GM12875 (cell line): Measurements from ENCODE around the gene BTBD6.

Experiments
- H3K4me3 ChIP-seq: one replicate; pipeline ENCODE4 v1.5.1; 2011; ENCODE audit warnings: low read depth, low read length, control low read depth
- TF ChIP-seq, protein P1 (sequence below): IDR thresholded peaks from 2 replicates; pipeline ENCODE4 v1.5.1; 2011; ENCODE audit warnings: low read depth, mild to moderate bottlenecking, control low read depth, inconsistent platforms, low read length, moderate library complexity, borderline replicate concordance; ENCODE audit not compliant: insufficient read depth

BTBD6 gene

DNA sequence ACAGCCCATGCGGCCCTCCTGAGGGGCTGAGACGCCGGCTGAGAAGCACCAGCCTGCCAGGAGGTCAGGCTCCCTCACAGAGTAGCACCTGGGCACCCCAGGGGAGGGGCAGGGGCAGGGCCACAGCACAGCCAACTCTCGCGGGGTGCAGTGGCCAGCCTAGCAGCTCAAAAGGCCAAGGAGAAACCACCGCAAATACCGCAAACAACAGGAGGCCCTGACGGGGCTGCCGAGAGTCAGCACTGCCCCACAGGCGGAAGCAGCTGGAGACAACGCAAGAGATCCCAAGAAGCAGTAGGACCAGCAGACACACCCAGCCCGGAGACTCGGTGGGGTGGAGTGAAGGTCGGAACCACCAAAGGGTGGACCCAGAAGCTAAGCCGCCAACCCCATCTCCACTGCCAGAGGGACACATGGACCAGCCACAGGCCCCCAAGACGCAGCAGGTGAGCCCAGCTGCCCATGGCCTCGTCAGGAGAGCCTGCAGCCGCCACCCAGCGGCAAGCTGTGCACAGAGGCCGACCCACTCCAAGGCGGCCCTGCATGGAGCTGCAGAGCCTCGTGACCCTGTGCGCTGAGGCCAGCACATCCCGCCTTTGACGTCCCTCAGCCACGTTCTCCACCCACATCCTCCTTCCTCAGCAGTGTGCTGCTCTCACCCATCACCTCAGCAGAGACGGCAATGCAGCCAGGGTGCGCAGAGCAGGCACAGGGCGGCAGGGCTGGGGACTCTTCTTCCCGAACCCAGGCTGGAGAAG lies 31.7 kb upstream of the BTBD6 start:
- TF ChIP-seq, protein P1, sequence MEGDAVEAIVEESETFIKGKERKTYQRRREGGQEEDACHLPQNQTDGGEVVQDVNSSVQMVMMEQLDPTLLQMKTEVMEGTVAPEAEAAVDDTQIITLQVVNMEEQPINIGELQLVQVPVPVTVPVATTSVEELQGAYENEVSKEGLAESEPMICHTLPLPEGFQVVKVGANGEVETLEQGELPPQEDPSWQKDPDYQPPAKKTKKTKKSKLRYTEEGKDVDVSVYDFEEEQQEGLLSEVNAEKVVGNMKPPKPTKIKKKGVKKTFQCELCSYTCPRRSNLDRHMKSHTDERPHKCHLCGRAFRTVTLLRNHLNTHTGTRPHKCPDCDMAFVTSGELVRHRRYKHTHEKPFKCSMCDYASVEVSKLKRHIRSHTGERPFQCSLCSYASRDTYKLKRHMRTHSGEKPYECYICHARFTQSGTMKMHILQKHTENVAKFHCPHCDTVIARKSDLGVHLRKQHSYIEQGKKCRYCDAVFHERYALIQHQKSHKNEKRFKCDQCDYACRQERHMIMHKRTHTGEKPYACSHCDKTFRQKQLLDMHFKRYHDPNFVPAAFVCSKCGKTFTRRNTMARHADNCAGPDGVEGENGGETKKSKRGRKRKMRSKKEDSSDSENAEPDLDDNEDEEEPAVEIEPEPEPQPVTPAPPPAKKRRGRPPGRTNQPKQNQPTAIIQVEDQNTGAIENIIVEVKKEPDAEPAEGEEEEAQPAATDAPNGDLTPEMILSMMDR = no peak
- H3K4me3 ChIP-seq = no peak overlapping the region

DNA sequence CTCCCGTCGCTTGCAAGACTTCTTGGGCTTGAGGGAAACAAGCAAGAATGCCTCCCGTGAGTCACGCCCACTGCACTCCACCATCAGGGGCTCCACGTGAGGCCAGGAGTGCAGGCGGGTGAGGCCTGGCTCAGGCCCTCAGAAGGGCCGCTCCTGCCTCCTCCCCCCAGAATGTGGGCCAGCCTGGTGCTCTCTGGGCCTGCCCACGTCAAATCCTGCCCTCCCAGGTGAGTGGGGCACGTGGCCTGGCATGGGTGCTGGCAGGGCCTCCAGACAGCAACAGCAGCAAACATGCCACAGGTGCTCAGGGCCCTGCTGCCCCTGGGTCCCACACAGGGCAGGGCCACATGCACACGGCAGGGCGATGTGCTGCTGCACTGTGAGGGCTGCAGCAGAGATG lies 30.6 kb upstream of the BTBD6 start:
- no peak overlapping the region for H3K4me3 ChIP-seq
- TF ChIP-seq, protein P1 = no peak

DNA sequence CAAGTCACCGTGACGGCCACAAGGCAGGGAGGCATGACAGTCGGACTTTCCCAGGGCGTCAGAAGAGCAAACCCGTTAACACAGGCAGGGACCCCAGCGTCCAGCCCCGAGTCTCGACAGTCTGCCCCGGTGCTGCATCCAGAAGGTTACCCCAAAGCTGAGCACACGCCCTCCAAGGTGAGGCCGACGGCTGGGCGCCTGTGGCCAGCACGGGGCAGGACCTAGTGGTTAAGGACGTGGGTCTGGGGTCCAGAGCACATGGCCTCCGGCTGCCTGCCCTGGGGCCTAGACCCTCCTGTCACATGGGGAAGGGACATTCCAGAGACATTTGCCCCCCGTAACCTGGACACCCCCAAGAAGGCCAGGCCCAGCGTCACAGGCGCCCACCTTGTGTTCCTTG lies 29.7 kb upstream of the BTBD6 start:
- TF ChIP-seq, protein P1 = no peak
- no peak overlapping the region for H3K4me3 ChIP-seq

DNA sequence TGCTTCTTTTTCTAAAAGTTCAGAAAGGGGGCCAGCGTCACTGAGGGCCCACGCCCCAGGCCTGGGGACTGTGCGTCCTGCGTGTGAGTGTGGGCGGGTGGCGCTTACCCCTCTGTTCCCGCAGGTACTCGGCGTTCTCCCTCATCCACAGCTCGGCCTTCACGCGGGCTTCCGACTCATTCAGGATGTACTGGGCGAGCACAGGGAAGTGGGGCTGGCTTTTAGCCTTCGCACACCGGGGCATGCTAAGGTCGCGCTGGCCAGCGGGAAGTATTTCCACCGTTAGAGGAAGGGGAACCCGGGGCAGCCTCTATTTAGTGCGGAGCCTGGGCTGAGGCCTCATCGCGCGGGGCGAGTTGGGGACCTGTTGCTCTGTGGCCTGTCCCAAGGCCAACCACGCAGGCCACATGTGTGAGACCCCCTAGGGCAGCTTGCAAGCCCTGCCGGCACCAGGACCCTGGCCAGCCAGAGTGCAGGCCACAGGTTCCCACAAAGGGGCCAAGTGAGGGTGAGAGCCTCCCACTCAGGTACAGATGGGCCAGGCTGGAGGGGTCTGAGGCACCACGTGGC lies 29.2 kb upstream of the BTBD6 start:
- TF ChIP-seq, protein P1 = no peak
- H3K4me3 ChIP-seq = no peak overlapping the region

DNA sequence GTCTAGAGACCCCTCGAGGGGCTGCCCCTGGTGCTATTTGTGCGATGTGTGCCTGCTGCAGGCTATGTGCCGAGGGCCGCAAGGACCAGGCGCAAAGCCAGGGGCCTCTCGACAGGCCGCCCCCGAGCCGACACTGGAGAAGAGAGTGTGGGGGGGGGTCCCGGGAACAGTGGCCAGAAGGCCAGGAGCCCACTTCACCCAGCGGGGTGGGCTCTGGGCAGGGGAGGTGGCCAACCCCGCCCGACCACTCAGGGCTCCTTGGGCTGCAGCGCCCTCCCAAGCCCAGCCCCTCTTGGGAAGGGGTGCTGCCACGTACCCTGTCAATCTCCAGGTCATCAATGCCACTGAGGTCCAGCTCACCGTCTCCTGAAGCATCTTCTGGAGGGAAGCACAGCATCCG lies 28.6 kb upstream of the BTBD6 start:
- H3K4me3 ChIP-seq = no peak overlapping the region

DNA sequence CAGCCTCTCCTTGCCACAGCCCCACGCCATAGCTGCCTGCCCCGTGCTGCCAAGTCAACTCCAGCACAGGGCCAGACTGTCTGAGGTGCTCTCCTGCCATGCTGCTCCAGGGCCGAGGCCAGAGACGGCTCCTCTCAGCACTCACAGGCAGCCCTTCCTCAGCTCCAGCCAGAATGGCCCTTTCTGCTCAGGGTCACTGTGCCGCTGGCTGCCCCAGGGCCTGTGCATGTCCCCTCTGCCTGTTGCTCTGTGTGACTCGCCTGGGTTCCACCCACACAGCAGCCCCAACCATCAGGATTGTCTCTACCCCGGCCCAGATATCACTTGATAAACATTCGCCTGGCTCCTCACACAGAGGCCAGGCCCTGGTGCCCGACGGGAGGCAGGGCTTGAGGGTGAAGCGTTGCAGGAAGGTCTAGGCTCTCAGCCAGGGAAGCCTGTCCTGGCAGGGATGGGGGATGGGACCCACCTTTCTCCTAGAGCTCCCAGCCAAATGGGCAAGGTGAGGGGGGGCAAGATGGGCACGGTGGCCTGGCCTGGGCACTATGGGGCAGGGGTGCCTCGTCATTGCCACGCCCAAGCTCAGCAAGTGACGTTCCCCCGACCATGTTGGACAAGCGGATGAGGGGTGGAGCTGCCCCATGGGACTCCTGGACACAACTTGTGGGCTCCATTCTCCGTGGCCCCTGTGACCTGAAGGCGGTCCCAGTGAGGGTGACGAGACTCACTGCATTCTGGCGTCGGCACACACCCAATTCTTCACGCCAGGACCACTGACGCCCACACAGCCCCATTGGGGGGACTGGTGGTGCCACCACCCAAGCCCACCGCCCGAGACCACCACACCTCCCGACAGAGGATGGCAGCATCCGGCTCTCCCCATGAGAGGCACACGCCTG lies 27.4 kb upstream of the BTBD6 start:
- TF ChIP-seq, protein P1 = no peak
- H3K4me3 ChIP-seq = no peak overlapping the region

More for the DNA sequence above, 28.6 kb upstream of the BTBD6 start:
- TF ChIP-seq, protein P1 = no peak
